SU-DHL-6 (cell line): ENCODE data around the gene SC5D.

Experiments used
- H2AFZ ChIP-seq: fragments of 200-600 bp; sonication (generic); 2 replicates; pipeline ENCODE4 v1.6.1; 2014; ENCODE audit warnings: low read depth, mild to moderate bottlenecking, moderate library complexity, mixed read lengths, antibody characterized with exemption, low read length; ENCODE audit not compliant: severe bottlenecking
- H3F3A ChIP-seq: fragments of 200-600 bp; shearing (Covaris generic); 2 replicates; pipeline ENCODE4 v1.6.0; 2016; ENCODE audit warnings: antibody characterized with exemption, mild to moderate bottlenecking; ENCODE audit not compliant: insufficient read depth
- H3K27ac ChIP-seq: fragments of 200-600 bp; sonication (generic); 2 replicates; pipeline ENCODE4 v1.5.1; 2016; ENCODE audit warnings: low read depth, mild to moderate bottlenecking, low read length, moderate library complexity, mixed read lengths
- H3K27me3 ChIP-seq: fragments of 200-600 bp; sonication (generic), shearing (Covaris generic); 2 replicates; pipeline ENCODE4 v1.6.0; 2014; ENCODE audit warnings: mild to moderate bottlenecking, low read length
- H3K36me3 ChIP-seq: fragments of 200-600 bp; sonication (generic); 2 replicates; pipeline ENCODE4 v1.6.1; 2014; ENCODE audit warnings: mild to moderate bottlenecking, low read length, mixed read lengths
- H3K4me2 ChIP-seq: fragments of 300-600, 200-600 bp; shearing (Covaris generic), sonication (generic); 2 replicates; pipeline ENCODE4 v1.6.0; 2014; ENCODE audit warnings: low read length, low read depth, mild to moderate bottlenecking; ENCODE audit not compliant: poor library complexity, severe bottlenecking
- H3K4me3 ChIP-seq: fragments of 200-600 bp; sonication (generic); 2 replicates; pipeline ENCODE4 v1.5.1; 2014; ENCODE audit warnings: antibody characterized with exemption, low read length, mild to moderate bottlenecking, mixed read lengths; ENCODE audit not compliant: insufficient read depth, poor library complexity, severe bottlenecking
- H3K79me2 ChIP-seq: fragments of 200-600 bp; sonication (generic); 2 replicates; pipeline ENCODE4 v1.6.1; 2014; ENCODE audit warnings: mild to moderate bottlenecking, low read length, moderate library complexity; ENCODE audit not compliant: insufficient read depth
- H3K9ac ChIP-seq: fragments of 200-600 bp; sonication (generic); 2 replicates; pipeline ENCODE4 v1.7.0; 2014; ENCODE audit warnings: mild to moderate bottlenecking, low read length
- H3K9me2 ChIP-seq: fragments of 200-600 bp; sonication (generic); replicated peaks from 2 replicates; pipeline ENCODE4 v1.6.1; 2014; ENCODE audit warnings: low read length; ENCODE audit not compliant: insufficient read depth
- H3K9me3 ChIP-seq: fragments of 200-600 bp; sonication (generic); 2 replicates; pipeline ENCODE4 v1.6.1; 2014; ENCODE audit warnings: low read length, mixed read lengths; ENCODE audit not compliant: insufficient read depth
- H4K20me1 ChIP-seq: fragments of 200-600 bp; sonication (generic); 2 replicates; pipeline ENCODE4 v1.6.1; 2014; ENCODE audit warnings: low read depth, mild to moderate bottlenecking, antibody characterized with exemption, low read length, moderate library complexity, mixed read lengths
- CTCF ChIP-seq: fragments of 200-600 bp; sonication (generic); IDR thresholded peaks from one replicate; pipeline ENCODE4 v1.5.1; 2017; ENCODE audit warnings: antibody characterized with exemption, mild to moderate bottlenecking, low read length, moderate library complexity; ENCODE audit not compliant: insufficient read depth, poor library complexity, severe bottlenecking
- EZH2phosphoT487 ChIP-seq: fragments of 200-600 bp; sonication (generic), shearing (Covaris generic); conservative IDR thresholded peaks from 2 replicates; pipeline ENCODE4 v1.6.1; 2018; ENCODE audit warnings: mild to moderate bottlenecking, antibody characterized with exemption, low read length, moderate library complexity, mixed read lengths

The SC5D gene

GRCh38 chr11:121274332-121274991 lies 18.1 kb upstream of the SC5D start:
- Histone ChIP-seq H3K79me2 (no peaks in the 10 kb centered on the region), H4K20me1 (no peaks in the 10 kb centered on the region), H3K9ac (no peak overlapping the region), H3K27me3 (no peaks in the 10 kb centered on the region), H2AFZ (no peak overlapping the region), H3K27ac (no peak overlapping the region), H3K36me3 (no peaks in the 10 kb centered on the region), H3K4me3 (no peak overlapping the region), H3K9me3 (no peaks in the 10 kb centered on the region), H3F3A (no peaks in the 10 kb centered on the region), H3K9me2 (no peaks in the 10 kb centered on the region), H3K4me2 (no peak overlapping the region)
- TF ChIP-seq CTCF (no peak), EZH2phosphoT487 (no peak)

- TF ChIP-seq CTCF (no peak), EZH2phosphoT487 (no peak)
- no peak overlapping the region for H3K27ac ChIP-seq
- no peak overlapping the region for H2AFZ ChIP-seq
- no peak overlapping the region for H3K4me2 ChIP-seq
- no peaks in the 10 kb centered on the region for H3K27me3 ChIP-seq
- H3F3A ChIP-seq: no peaks in the 10 kb centered on the region
- no peaks in the 10 kb centered on the region for H4K20me1 ChIP-seq
- H3K79me2 ChIP-seq: no peaks in the 10 kb centered on the region
- no peak overlapping the region for H3K9ac ChIP-seq
- H3K9me2 ChIP-seq: no peaks in the 10 kb centered on the region
- H3K9me3 ChIP-seq: peaks cover 4% of the 10 kb centered on the region; the same call in 1 of the 2 replicates
- H3K36me3 ChIP-seq: no peaks in the 10 kb centered on the region
- no peak overlapping the region for H3K4me3 ChIP-seq
These were observed 10.9 kb upstream of the SC5D start for GRCh38 chr11:121281698-121282097.

GRCh38 chr11:121282386-121282785 lies 10.2 kb upstream of the SC5D start:
- Histone ChIP-seq H3F3A (no peaks in the 10 kb centered on the region), H3K9ac (no peak overlapping the region), H3K36me3 (no peaks in the 10 kb centered on the region), H3K9me2 (no peaks in the 10 kb centered on the region), H3K27me3 (no peaks in the 10 kb centered on the region), H2AFZ (no peak overlapping the region), H3K27ac (no peak overlapping the region), H3K9me3 (peaks cover 4% of the 10 kb centered on the region; the same call in 1 of the 2 replicates), H3K4me3 (no peak overlapping the region), H3K79me2 (no peaks in the 10 kb centered on the region), H4K20me1 (no peaks in the 10 kb centered on the region), H3K4me2 (no peak overlapping the region)
- TF ChIP-seq CTCF (no peak), EZH2phosphoT487 (no peak)
